GM12875 (cell line): Measurements from ENCODE around the gene PEDS1.
"Not testable (repeated sequence)": the region's sequence is repeated elsewhere in the genome, so short reads cannot be mapped to it uniquely, and the experiment has no call there.

ENCODE experiments used
- H3K4me3 ChIP-seq: one replicate; pipeline ENCODE4 v1.5.1; 2011; ENCODE audit warnings: low read depth, low read length, control low read depth
- CTCF ChIP-seq: IDR thresholded peaks from 2 replicates; pipeline ENCODE4 v1.5.1; 2011; ENCODE audit warnings: low read depth, mild to moderate bottlenecking, control low read depth, inconsistent platforms, low read length, moderate library complexity, borderline replicate concordance; ENCODE audit not compliant: insufficient read depth

Gene PEDS1

DNA sequence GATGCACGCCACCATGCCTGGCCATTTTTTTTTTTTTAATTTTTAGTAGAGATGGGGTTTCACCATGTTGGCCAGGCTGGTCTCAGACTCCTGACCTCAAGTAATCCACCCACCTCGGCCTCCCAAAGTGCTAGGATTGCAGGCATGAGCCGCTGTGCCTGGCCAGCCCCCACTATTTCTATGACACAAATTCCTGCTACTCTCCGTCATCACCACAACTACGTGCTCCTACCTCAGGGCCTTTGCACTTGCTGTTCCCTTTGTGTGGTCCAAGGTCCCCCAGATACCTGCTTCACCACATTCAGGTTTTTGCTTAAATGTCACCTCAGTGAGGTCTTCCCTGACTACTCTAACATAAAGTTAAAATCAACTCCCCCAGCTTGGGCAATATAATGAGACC lies 31.9 kb upstream of the PEDS1 start:
- no peak for TF ChIP-seq CTCF
- H3K4me3 ChIP-seq: no peak overlapping the region

- no peak for TF ChIP-seq CTCF
- no peak overlapping the region for H3K4me3 ChIP-seq
These were observed 28.8 kb upstream of the PEDS1 start for GRCh38 chr20:50182346-50182745.

GRCh38 chr20:50181344-50181743 lies 27.8 kb upstream of the PEDS1 start:
- TF ChIP-seq CTCF: no peak
- no peak overlapping the region for H3K4me3 ChIP-seq

GRCh38 chr20:50178672-50179071 lies 25.1 kb upstream of the PEDS1 start:
- H3K4me3 ChIP-seq: not testable (repeated sequence)

DNA sequence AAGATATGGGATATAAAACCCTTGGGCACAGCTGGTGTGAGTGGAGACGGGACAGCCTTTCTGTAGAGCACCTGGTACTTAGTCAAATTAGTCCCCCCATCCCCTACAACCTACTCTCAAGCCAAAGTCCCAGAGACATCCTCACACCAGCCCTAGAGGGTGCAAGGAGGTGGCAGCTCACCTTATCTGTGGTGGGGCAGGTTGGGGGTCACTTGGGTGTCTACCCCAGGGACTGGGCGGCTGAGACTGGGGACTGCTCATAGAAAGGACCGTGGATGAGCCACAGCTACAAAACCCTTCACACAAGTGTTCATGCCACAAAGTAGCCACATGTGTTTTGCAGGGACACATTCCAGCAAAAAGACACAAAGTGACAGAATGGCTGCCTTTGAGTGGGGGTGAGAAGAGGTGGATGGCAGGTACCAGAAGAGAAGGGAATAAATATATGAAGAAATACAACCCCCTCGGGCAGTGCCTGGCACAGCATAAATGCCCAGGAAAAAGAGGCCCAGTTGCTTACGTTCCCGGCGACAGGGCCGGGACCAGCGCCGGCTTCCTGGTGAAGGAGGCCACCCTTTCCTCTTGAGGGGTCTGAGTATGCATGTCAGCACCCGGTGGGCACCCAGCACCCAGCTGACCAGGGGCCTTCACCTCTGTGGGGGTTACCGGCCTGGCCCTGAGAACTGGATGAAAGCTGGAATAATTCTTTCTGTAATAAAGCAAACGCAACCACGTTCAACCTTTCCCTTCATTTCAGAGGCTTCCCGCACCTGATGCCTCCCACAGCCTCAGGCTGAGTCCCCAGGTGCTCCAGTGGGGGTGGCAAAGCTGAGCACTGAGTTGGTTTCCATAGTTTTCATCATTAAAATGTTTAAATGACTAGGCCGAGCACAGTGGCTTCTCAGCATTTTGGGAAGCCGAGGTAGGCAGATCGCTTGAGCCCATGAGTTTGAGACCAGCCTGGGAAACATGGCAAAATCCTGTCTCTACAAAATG lies 22.7 kb upstream of the PEDS1 start:
- H3K4me3 ChIP-seq: no peak overlapping the region
- no peak for TF ChIP-seq CTCF

DNA sequence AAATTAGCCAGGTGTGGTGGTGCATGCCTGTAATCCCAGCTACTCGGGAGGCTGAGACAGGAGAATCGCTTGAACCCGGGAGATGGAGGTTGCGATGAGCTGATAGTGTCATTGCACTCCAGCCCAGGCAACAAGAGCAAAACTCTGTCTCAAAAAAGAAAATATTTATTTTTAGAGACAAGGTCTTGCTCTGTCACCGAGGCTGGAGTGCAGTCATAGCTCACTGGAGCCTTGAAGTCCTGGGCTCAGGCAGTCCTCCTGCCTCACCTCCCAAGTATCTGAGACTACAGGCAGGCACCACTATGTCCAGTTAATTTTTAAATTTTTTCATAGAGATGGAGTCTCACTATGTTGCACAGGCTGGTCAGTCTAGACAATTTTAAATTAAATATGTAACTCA lies 20.9 kb upstream of the PEDS1 start:
- TF ChIP-seq CTCF: no peak
- H3K4me3 ChIP-seq: no peak overlapping the region

GRCh38 chr20:50172347-50173013 lies 19.0 kb upstream of the PEDS1 start:
- TF ChIP-seq CTCF: no peak
- H3K4me3 ChIP-seq: no peak overlapping the region
